Keratinocyte (primary cell): ENCODE measurements around the gene TNS4. TPM values are rescaled to one million over a fixed set of nuclear protein-coding genes. Genes with fewer than 3 reads are reported as not detected.

ENCODE experiments used
- DNase-seq: peaks from one replicate; pipeline ENCODE4 v3.0.0-alpha.2; 2011; ENCODE audit warnings: low read depth, missing footprints, low spot score
- FAIRE-seq: peaks from 2 replicates; lab custom pipeline; 2011; peaks lifted over from hg19 to GRCh38; lab: Jason Lieb, UNC
- H2AFZ ChIP-seq: 2 replicates; pipeline ENCODE4 v1.6.0; 2012; ENCODE audit warnings: low read length, control low read depth, inconsistent platforms; ENCODE audit not compliant: control insufficient read depth
- H3K27ac ChIP-seq: 2 replicates; pipeline ENCODE4 v1.5.1; 2011; ENCODE audit warnings: low read length; ENCODE audit not compliant: control insufficient read depth, insufficient read depth
- H3K27me3 ChIP-seq: 3 replicates; pipeline ENCODE4 v1.6.0; 2011; ENCODE audit warnings: low read length; ENCODE audit not compliant: control insufficient read depth, insufficient read depth; ENCODE audit errors: extremely low read depth
- H3K36me3 ChIP-seq, 2 experiments: 2 replicates in 1 of 2; 3 replicates in 1 of 2; pipeline ENCODE4 v1.5.1; 2011; ENCODE audit warnings: low read length in 2 of 2, mild to moderate bottlenecking in 1 of 2; ENCODE audit not compliant: control insufficient read depth in 2 of 2, insufficient read depth in 2 of 2; ENCODE audit errors: extremely low read depth in 1 of 2
- H3K4me1 ChIP-seq: 3 replicates; pipeline ENCODE4 v1.5.1; 2011; ENCODE audit warnings: low read length; ENCODE audit not compliant: control insufficient read depth, insufficient read depth; ENCODE audit errors: extremely low read depth
- H3K4me2 ChIP-seq: 3 replicates; pipeline ENCODE4 v1.6.0; 2011; ENCODE audit warnings: low read depth, low read length; ENCODE audit not compliant: control insufficient read depth, insufficient read depth; ENCODE audit errors: extremely low read depth
- H3K4me3 ChIP-seq, 3 experiments: fragments of 200-600 bp in 1 of 3; sonication (generic) in 1 of 3; 2 replicates in 2 of 3; 3 replicates in 1 of 3; pipeline ENCODE4 v1.5.1; 2011 to 2016; ENCODE audit warnings: low read length in 3 of 3, mild to moderate bottlenecking in 3 of 3, control low read depth in 2 of 3, inconsistent platforms in 1 of 3, low read depth in 1 of 3, mixed read lengths in 1 of 3, mixed run types in 1 of 3, moderate library complexity in 1 of 3; ENCODE audit not compliant: control insufficient read depth in 2 of 3, insufficient read depth in 2 of 3; ENCODE audit errors: extremely low read depth in 1 of 3
- H3K79me2 ChIP-seq: 2 replicates; pipeline ENCODE4 v1.6.0; 2012; ENCODE audit warnings: low read length; ENCODE audit not compliant: control insufficient read depth, insufficient read depth
- H3K9ac ChIP-seq: 3 replicates; pipeline ENCODE4 v1.6.0; 2011; ENCODE audit warnings: low read length; ENCODE audit not compliant: control insufficient read depth, insufficient read depth; ENCODE audit errors: extremely low read depth
- H3K9me1 ChIP-seq: 3 replicates; pipeline ENCODE4 v1.6.0; 2011; ENCODE audit warnings: low read length; ENCODE audit not compliant: control insufficient read depth, insufficient read depth; ENCODE audit errors: extremely low read depth
- H3K9me3 ChIP-seq: 2 replicates; pipeline ENCODE4 v1.5.1; 2012; ENCODE audit warnings: low read depth, low read length; ENCODE audit not compliant: control insufficient read depth
- H4K20me1 ChIP-seq: 3 replicates; pipeline ENCODE4 v1.6.0; 2011; ENCODE audit warnings: low read length; ENCODE audit not compliant: control insufficient read depth, insufficient read depth; ENCODE audit errors: extremely low read depth
- CTCF ChIP-seq, 3 experiments: IDR thresholded peaks in 1 of 3; conservative IDR thresholded peaks in 1 of 3; optimal IDR thresholded peaks in 1 of 3; 2 replicates in 2 of 3; 3 replicates in 1 of 3; pipeline versions ENCODE3 to v1.5.1; 2011; ENCODE audit warnings: low read length in 3 of 3, mild to moderate bottlenecking in 3 of 3, moderate library complexity in 2 of 3, control low read depth in 1 of 3, inconsistent platforms in 1 of 3; ENCODE audit not compliant: insufficient read depth in 2 of 3; ENCODE audit errors: extremely low read depth in 1 of 3
- EZH2 ChIP-seq: IDR thresholded peaks from one replicate; pipeline ENCODE4 v1.6.1; 2012; ENCODE audit warnings: inconsistent platforms, mild to moderate bottlenecking, low read length, moderate library complexity
- dilution Hi-C: fragments of 300-500 bp; cut with MboI; formaldehyde crosslinking; loops from one replicate; pipeline ENCODE4 v1.7.0; 2020; ENCODE audit warnings: low sequenced_read_pairs; ENCODE audit not compliant: extremely low pct_ligation_motif_present
- polyA plus RNA-seq, 5 experiments: library from polyadenylated mRNA; depleted of rRNA in 3 of 5; stranded (reverse) in 3 of 5; stranded (forward) in 1 of 5; unstranded in 1 of 5; fragments of >200 nt; gene quantifications; 1 replicate in 1 of 5; 2 replicates in 3 of 5; 3 replicates in 1 of 5; pipeline versions ENCODE4 v1.2.1 to v1.2.3, GENCODE V29; 2011 to 2012; ENCODE audit warnings: missing spikeins in 2 of 5, low read depth in 1 of 5, low replicate concordance in 1 of 5

TNS4 gene
- polyA plus RNA-seq, 1 donor (not counting 4 experiments of a cell fraction or from before 2014, with no cell fraction given) = 160 TPM

GRCh38 chr17:40540448-40540847 lies 39.0 kb upstream of the TNS4 start:
- no peak overlapping the region for H2AFZ ChIP-seq
- no peaks in the 10 kb centered on the region for H3K27me3 ChIP-seq
- TF ChIP-seq CTCF (optimal IDR thresholded peaks at IDR 0.05 in 1 of 3, IDR thresholded peaks at IDR 0.05 in 1 of 3, conservative IDR thresholded peaks at IDR 0.05 in 1 of 3; ENCODE audit: extremely low read depth in 1 of 3, insufficient read depth in 2 of 3, low read length in 3 of 3) (no peak), EZH2 (no peak)
- H3K4me1 ChIP-seq = peaks cover 53% of the 10 kb centered on the region
- H3K4me2 ChIP-seq = no peak overlapping the region
- H3K79me2 ChIP-seq = no peaks in the 10 kb centered on the region
- no peaks in the 10 kb centered on the region for H3K9me3 ChIP-seq
- H3K36me3 ChIP-seq = no peaks in the 10 kb centered on the region
- FAIRE-seq (no peak), DNase-seq (no peak)
- H3K4me3 ChIP-seq = no peak overlapping the region
- H4K20me1 ChIP-seq = no peaks in the 10 kb centered on the region
- no peak overlapping the region for H3K9ac ChIP-seq
- H3K27ac ChIP-seq = no peak overlapping the region
- no peaks in the 10 kb centered on the region for H3K9me1 ChIP-seq
- dilution Hi-C loops = no loop called here

- Histone ChIP-seq H3K79me2 (no peaks in the 10 kb centered on the region), H3K36me3 (no peaks in the 10 kb centered on the region), H3K9me1 (no peaks in the 10 kb centered on the region), H3K9me3 (no peaks in the 10 kb centered on the region), H3K27me3 (no peaks in the 10 kb centered on the region), H3K4me2 (no peak overlapping the region), H2AFZ (no peak overlapping the region), H4K20me1 (no peaks in the 10 kb centered on the region), H3K4me1 (peaks cover 53% of the 10 kb centered on the region), H3K9ac (no peak overlapping the region), H3K27ac (no peak overlapping the region), H3K4me3 (no peak overlapping the region)
- TF ChIP-seq CTCF (optimal IDR thresholded peaks at IDR 0.05 in 1 of 3, IDR thresholded peaks at IDR 0.05 in 1 of 3, conservative IDR thresholded peaks at IDR 0.05 in 1 of 3; ENCODE audit: extremely low read depth in 1 of 3, insufficient read depth in 2 of 3, low read length in 3 of 3) (no peak), EZH2 (no peak)
- FAIRE-seq (no peak), DNase-seq (no peak)
- dilution Hi-C loops = no loop called here
Measured at GRCh38 chr17:40539711-40540411, 38.4 kb upstream of the TNS4 start.
